ENCODE results near the gene R3HDM4.
"Not testable (repeated sequence)": the region's sequence is repeated elsewhere in the genome, so short reads cannot be mapped to it uniquely, and the experiment has no call there.

The R3HDM4 gene

DNA sequence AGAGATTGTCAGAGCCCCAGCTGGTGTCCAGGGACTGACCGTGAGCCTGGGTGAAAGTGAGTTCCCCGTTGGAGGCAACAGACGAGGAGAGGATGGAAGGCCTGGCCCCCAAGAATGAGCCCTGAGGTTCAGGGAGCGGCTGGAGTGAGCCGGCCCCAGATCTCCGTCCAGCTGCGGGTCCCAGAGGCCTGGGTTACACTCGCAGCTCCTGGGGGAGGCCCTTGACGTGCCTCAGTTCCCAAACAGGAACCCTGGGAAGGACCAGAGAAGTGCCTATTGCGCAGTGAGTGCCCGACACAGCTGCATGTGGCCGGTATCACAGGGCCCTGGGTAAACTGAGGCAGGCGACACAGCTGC, 62.1 kb downstream of the R3HDM4 start:
- POLR2A ChIA-PET: no interaction called here
- DNase-seq (ENCODE audit: extremely low spot score): no peak
- no peak for TF ChIP-seq ELF4 (IDR thresholded peaks at IDR 0.05)
- TF ChIP-seq, protein P1, sequence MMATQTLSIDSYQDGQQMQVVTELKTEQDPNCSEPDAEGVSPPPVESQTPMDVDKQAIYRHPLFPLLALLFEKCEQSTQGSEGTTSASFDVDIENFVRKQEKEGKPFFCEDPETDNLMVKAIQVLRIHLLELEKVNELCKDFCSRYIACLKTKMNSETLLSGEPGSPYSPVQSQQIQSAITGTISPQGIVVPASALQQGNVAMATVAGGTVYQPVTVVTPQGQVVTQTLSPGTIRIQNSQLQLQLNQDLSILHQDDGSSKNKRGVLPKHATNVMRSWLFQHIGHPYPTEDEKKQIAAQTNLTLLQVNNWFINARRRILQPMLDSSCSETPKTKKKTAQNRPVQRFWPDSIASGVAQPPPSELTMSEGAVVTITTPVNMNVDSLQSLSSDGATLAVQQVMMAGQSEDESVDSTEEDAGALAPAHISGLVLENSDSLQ (IDR thresholded peaks at IDR 0.05): no peak
- no peak for TF ChIP-seq SUZ12 (IDR thresholded peaks at IDR 0.05)
- TF ChIP-seq FOXK2 (IDR thresholded peaks at IDR 0.05): no peak
- TF ChIP-seq CTBP1 (IDR thresholded peaks at IDR 0.05; ENCODE audit: borderline replicate concordance): no peak
- no peak for TF ChIP-seq BHLHE40 (IDR thresholded peaks at IDR 0.05; ENCODE audit: borderline replicate concordance)
- no peak for TF ChIP-seq ZNF384 (IDR thresholded peaks at IDR 0.05)
- CTCF ChIA-PET: no interaction called here

DNA sequence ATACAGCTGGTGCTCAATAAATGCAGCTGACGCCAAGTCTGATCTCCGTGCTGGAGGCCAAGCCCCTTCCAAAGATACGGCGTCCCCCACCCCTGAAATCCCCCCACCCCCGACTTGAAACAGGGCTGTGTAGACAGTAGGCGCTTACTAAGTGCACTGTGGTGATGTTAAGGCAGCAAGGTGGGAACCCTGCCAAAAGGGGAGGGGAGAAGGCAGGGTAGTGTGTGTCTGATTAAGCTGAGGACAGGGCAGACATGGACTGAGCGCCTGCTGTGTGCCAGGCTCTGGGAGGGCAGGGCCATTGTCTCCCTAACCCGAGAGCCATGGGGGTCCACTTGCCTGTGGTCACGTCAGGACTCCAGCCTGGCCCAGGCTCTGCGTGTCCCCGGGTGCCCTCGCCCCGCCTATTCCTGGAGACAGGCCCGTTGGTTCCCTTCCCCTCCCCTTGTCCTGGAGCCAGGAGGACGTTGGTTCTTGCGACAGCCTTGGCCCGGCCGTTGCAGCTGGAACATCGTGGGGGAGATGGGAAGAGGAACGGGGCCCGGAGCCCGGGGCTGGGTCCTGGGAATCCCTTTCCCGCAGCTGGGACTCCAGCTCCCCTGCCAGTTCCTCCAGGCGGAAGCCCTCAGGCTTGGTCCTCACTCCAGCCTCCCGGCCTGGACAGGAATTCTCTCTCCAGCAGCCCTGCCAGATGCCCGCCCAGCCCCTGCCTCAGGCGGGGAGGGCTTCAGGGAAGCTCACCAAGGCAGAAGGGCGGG, 62.6 kb downstream of the R3HDM4 start:
- POLR2A ChIA-PET: no interaction called here
- no peak for DNase-seq (ENCODE audit: extremely low spot score)
- no peak for TF ChIP-seq FOXA1 (IDR thresholded peaks at IDR 0.05)
- no peak for TF ChIP-seq CTBP1 (IDR thresholded peaks at IDR 0.05; ENCODE audit: borderline replicate concordance)
- TF ChIP-seq, protein P1 (IDR thresholded peaks at IDR 0.05): no peak
- CTCF ChIA-PET: no interaction called here

- ChIA-PET CTCF (interaction anchor here (1.2 kb wide), 1 partner anchor 9 kb away, joined by 5 read pairs; no protein-coding TSS in a partner anchor), POLR2A (interaction anchor here (0.9 kb wide), 1 partner anchor 52 kb away, joined by 3 read pairs; the partner anchor contains the start of gene PTBP1)
- DNase-seq (ENCODE audit: extremely low spot score): not testable (repeated sequence)
These were observed 63.8 kb downstream of the R3HDM4 start for GRCh38 chr19:849195-849594.

DNA sequence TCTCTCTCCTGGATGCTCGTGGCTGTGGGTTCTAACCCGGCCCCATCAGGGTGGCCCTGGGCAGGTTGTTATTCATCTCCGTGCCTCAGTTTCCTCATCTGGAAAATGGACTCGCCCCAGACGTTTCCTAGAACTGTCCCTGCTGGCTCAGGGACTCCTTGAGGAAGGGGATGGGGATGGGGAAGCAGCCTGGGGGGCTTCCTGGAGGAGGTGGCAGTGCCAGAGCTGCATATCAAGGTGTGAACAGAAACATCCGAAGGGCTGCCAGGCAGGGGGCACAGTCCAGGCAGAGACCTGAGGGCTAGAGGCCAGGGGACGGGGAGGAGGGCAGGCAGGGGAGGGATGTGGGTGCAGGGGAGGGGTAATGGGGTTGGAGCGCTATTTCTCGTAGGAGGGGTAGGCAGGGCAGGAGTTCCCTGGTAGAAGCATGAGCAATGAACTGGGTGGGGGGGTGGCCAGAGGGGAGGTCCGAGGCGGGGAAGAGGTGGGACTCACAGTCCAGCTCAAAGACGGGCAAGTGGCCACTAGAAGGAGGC, 64.6 kb downstream of the R3HDM4 start:
- CTCF ChIA-PET: interaction anchor here (0.6 to 1.2 kb wide), 2 partner anchors 9 to 79 kb away, joined by 4 to 5 read pairs; no protein-coding TSS in a partner anchor
- POLR2A ChIA-PET: no interaction called here
- DNase-seq (ENCODE audit: extremely low spot score): no peak
- TF ChIP-seq FOXM1 (IDR thresholded peaks at IDR 0.05; ENCODE audit: borderline replicate concordance) (no peak), FOXA1 (IDR thresholded peaks at IDR 0.05) (no peak), SP1 (IDR thresholded peaks at IDR 0.05) (no peak), HDGF (IDR thresholded peaks at IDR 0.05; ENCODE audit: borderline replicate concordance) (no peak), TARDBP (IDR thresholded peaks at IDR 0.05) (no peak), ZNF384 (IDR thresholded peaks at IDR 0.05) (no peak), ARNT (IDR thresholded peaks at IDR 0.05) (no peak), BHLHE40 (IDR thresholded peaks at IDR 0.05; ENCODE audit: borderline replicate concordance) (no peak), CTBP1 (IDR thresholded peaks at IDR 0.05; ENCODE audit: borderline replicate concordance) (no peak)

Measured in HEK293T (cell line).